ENCODE results near the gene CEACAM4. TPM values are rescaled to one million over a fixed set of nuclear protein-coding genes. Genes with fewer than 3 reads are reported as not detected.

Gene CEACAM4
- total and polyA plus RNA-seq, 9 of the 15 experiments (the other 6 are each of a cell fraction or from before 2014, with no cell fraction given): not detected

- TF ChIP-seq, protein P1, sequence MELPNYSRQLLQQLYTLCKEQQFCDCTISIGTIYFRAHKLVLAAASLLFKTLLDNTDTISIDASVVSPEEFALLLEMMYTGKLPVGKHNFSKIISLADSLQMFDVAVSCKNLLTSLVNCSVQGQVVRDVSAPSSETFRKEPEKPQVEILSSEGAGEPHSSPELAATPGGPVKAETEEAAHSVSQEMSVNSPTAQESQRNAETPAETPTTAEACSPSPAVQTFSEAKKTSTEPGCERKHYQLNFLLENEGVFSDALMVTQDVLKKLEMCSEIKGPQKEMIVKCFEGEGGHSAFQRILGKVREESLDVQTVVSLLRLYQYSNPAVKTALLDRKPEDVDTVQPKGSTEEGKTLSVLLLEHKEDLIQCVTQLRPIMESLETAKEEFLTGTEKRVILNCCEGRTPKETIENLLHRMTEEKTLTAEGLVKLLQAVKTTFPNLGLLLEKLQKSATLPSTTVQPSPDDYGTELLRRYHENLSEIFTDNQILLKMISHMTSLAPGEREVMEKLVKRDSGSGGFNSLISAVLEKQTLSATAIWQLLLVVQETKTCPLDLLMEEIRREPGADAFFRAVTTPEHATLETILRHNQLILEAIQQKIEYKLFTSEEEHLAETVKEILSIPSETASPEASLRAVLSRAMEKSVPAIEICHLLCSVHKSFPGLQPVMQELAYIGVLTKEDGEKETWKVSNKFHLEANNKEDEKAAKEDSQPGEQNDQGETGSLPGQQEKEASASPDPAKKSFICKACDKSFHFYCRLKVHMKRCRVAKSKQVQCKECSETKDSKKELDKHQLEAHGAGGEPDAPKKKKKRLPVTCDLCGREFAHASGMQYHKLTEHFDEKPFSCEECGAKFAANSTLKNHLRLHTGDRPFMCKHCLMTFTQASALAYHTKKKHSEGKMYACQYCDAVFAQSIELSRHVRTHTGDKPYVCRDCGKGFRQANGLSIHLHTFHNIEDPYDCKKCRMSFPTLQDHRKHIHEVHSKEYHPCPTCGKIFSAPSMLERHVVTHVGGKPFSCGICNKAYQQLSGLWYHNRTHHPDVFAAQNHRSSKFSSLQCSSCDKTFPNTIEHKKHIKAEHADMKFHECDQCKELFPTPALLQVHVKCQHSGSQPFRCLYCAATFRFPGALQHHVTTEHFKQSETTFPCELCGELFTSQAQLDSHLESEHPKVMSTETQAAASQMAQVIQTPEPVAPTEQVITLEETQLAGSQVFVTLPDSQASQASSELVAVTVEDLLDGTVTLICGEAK (IDR thresholded peaks at IDR 0.05): peak; percentile 53; the same call in 1 of the 2 replicates
- TF ChIP-seq, protein P1 (CRISPR knock-in tag; IDR thresholded peaks at IDR 0.05): no peak
- TF ChIP-seq TEAD1 (CRISPR knock-in tag; IDR thresholded peaks at IDR 0.05) (no peak), ZFP36 (IDR thresholded peaks at IDR 0.05; ENCODE audit: low read depth, low read length, partially characterized antibody) (peak; percentile 5), RBM39 (optimal IDR thresholded peaks at IDR 0.05; ENCODE audit: low read depth, low read length) (no peak)
Observed at GRCh38 chr19:41575998-41576397, 50.9 kb downstream of the CEACAM4 start, which contains the start of gene CEACAM21 (continued).
